T1000 (cell line): Measurements from ENCODE around the gene PPP1CA.

Source experiments
- DNase-seq: peaks from one replicate; lab custom pipeline; 2025; ENCODE audit warnings: mixed read lengths; lab: John Stamatoyannopoulos, UW

PPP1CA gene

GRCh38 chr11:67401495-67402191, at the start of gene PPP1CA:
TSS of gene PPP1CA (minus strand) at chr11:67401858. CDS start at chr11:67401782, 76 bp downstream.
- peak; percentile 90 for DNase-seq

GRCh38 chr11:67450796-67451657, 49.4 kb upstream of the PPP1CA start:
- no peak for DNase-seq

GRCh38 chr11:67449116-67449844, 47.6 kb upstream of the PPP1CA start:
- DNase-seq = no peak

- no peak for DNase-seq
Measured at GRCh38 chr11:67448220-67448609, 46.6 kb upstream of the PPP1CA start.

- no peak for DNase-seq
Measured at GRCh38 chr11:67445515-67445914, 43.9 kb upstream of the PPP1CA start.

GRCh38 chr11:67442504-67443404, 41.1 kb upstream of the PPP1CA start:
- DNase-seq = no peak

- DNase-seq = no peak
Measured at GRCh38 chr11:67441731-67442351, 40.2 kb upstream of the PPP1CA start.

- no peak for DNase-seq
Measured at GRCh38 chr11:67441098-67441563, 39.5 kb upstream of the PPP1CA start.

- no peak for DNase-seq
Measured at GRCh38 chr11:67440229-67441097, 38.8 kb upstream of the PPP1CA start.

GRCh38 chr11:67439321-67440228, 37.9 kb upstream of the PPP1CA start:
- DNase-seq = no peak

GRCh38 chr11:67438158-67438902, 36.7 kb upstream of the PPP1CA start:
- no peak for DNase-seq

- no peak for DNase-seq
Measured at GRCh38 chr11:67437809-67438157, 36.1 kb upstream of the PPP1CA start.

GRCh38 chr11:67437082-67437808, 35.6 kb upstream of the PPP1CA start, which contains the start of gene PTPRCAP:
TSS of gene PTPRCAP (minus strand) at chr11:67437682. CDS start at chr11:67437619, 63 bp downstream.
- no peak for DNase-seq

GRCh38 chr11:67436459-67437081, 34.9 kb upstream of the PPP1CA start:
- no peak for DNase-seq

GRCh38 chr11:67435727-67436458, 34.2 kb upstream of the PPP1CA start:
- DNase-seq = no peak

- DNase-seq = peak; percentile 19
Measured at GRCh38 chr11:67435031-67435726, 33.5 kb upstream of the PPP1CA start.
